IMR-90 (cell line): ENCODE results near the gene DLX2. TPM values are rescaled to one million over a fixed set of nuclear protein-coding genes. Genes with fewer than 3 reads are reported as not detected.
A peak's percentile ranks its signal among the peaks of the same experiment; 100 is the strongest.

Experiments used
- ATAC-seq: fragments of 200-7000 bp; cut with Tn5 transposase; 2 replicates; pipeline ENCODE4 v1.9.1; 2020; ENCODE audit warnings: low read depth, mild to moderate bottlenecking, moderate library complexity
- BruUV-seq: library from RNA; stranded (reverse); fragments of 400-500 nt; replicated peaks from 2 replicates; lab custom pipeline; 2021; lab: Mats Ljungman, UMichigan
- CTCF ChIA-PET: fragments of 300-600 bp; formaldehyde crosslinking; extraction: SDS; loops from one replicate; lab custom pipeline; 2021; ENCODE audit warnings: antibody characterized with exemption; lab: Yijun Ruan, JAX
- POLR2A ChIA-PET: fragments of 300-600 bp; sonication (Branson Sonifier 250); formaldehyde crosslinking; loops from one replicate; lab custom pipeline; 2022; ENCODE audit warnings: antibody characterized with exemption; ENCODE audit not compliant: unreplicated experiment; lab: Charles Lee
- DNase-seq: peaks from one replicate; pipeline ENCODE4 v3.0.0; 2013
- H2AFZ ChIP-seq: replicated peaks from 2 replicates; pipeline ENCODE3; 2013; ENCODE audit warnings: low read length, mild to moderate bottlenecking; ENCODE audit not compliant: poor library complexity
- H2AK5ac ChIP-seq: 2 replicates; pipeline ENCODE4 v1.6.1; 2013; ENCODE audit warnings: low read depth, low read length, inconsistent platforms
- H2AK9ac ChIP-seq: replicated peaks from 2 replicates; pipeline ENCODE3; 2013; ENCODE audit warnings: mild to moderate bottlenecking, low read depth, low read length, moderate library complexity; ENCODE audit not compliant: poor library complexity
- H2BK120ac ChIP-seq: 2 replicates; pipeline ENCODE4 v1.6.1; 2013; ENCODE audit warnings: low read depth, low read length, inconsistent platforms
- H2BK15ac ChIP-seq: 3 replicates; pipeline ENCODE4 v1.6.1; 2013; ENCODE audit warnings: low read depth, low read length, inconsistent platforms
- H2BK20ac ChIP-seq: 2 replicates; pipeline ENCODE4 v1.6.1; 2013; ENCODE audit warnings: low read depth, mild to moderate bottlenecking, inconsistent platforms, low read length, moderate library complexity
- H2BK5ac ChIP-seq: 2 replicates; pipeline ENCODE4 v1.6.1; 2013; ENCODE audit warnings: mild to moderate bottlenecking, low read depth, low read length, inconsistent platforms; ENCODE audit not compliant: poor library complexity, severe bottlenecking
- H3K14ac ChIP-seq: replicated peaks from 2 replicates; pipeline ENCODE4 v1.6.1; 2013; ENCODE audit warnings: low read depth, low read length, inconsistent platforms
- H3K18ac ChIP-seq: 2 replicates; pipeline ENCODE4 v1.6.1; 2013; ENCODE audit warnings: low read depth, low read length, control low read depth
- H3K23ac ChIP-seq: 2 replicates; pipeline ENCODE4 v1.6.1; 2013; ENCODE audit warnings: low read depth, low read length, inconsistent platforms
- H3K27ac ChIP-seq: 2 replicates; pipeline ENCODE4 v1.5.1; 2013; ENCODE audit warnings: mild to moderate bottlenecking, control low read depth, low read length; ENCODE audit not compliant: insufficient read depth
- H3K27me3 ChIP-seq: 2 replicates; pipeline ENCODE4 v1.6.1; 2013; ENCODE audit warnings: low read length; ENCODE audit not compliant: control insufficient read depth, insufficient read depth
- H3K36me3 ChIP-seq: 2 replicates; pipeline ENCODE4 v1.6.1; 2013; ENCODE audit warnings: low read length, mixed read lengths; ENCODE audit not compliant: control insufficient read depth, insufficient read depth
- H3K4ac ChIP-seq: 2 replicates; pipeline ENCODE4 v1.6.1; 2013; ENCODE audit warnings: low read depth, low read length, inconsistent platforms
- H3K4me1 ChIP-seq: 2 replicates; pipeline ENCODE4 v1.6.1; 2013; ENCODE audit warnings: low read length, mixed read lengths; ENCODE audit not compliant: control insufficient read depth, insufficient read depth
- H3K4me2 ChIP-seq: 2 replicates; pipeline ENCODE4 v1.6.1; 2013; ENCODE audit warnings: low read depth, mild to moderate bottlenecking, control low read depth, low read length, moderate library complexity
- H3K4me3 ChIP-seq: 2 replicates; pipeline ENCODE4 v1.5.1; 2013; ENCODE audit warnings: low read depth, mild to moderate bottlenecking, control low read depth, low read length, moderate library complexity; ENCODE audit not compliant: insufficient read depth
- H3K56ac ChIP-seq: 2 replicates; pipeline ENCODE4 v1.6.1; 2013; ENCODE audit warnings: low read length, inconsistent platforms; ENCODE audit not compliant: insufficient read depth; ENCODE audit errors: extremely low read depth
- H3K79me1 ChIP-seq, 2 experiments: 2 replicates each; pipeline ENCODE4 v1.6.1; 2013; ENCODE audit warnings: low read length in 2 of 2, inconsistent platforms in 1 of 2, low read depth in 1 of 2
- H3K9ac ChIP-seq: 2 replicates; pipeline ENCODE4 v1.6.1; 2013; ENCODE audit warnings: low read depth, low read length, control low read depth
- H3K9me1 ChIP-seq: 2 replicates; pipeline ENCODE4 v1.6.1; 2013; ENCODE audit warnings: low read length, inconsistent platforms; ENCODE audit not compliant: insufficient read depth
- H3K9me3 ChIP-seq: 2 replicates; pipeline ENCODE4 v1.6.1; 2013; ENCODE audit warnings: low read length; ENCODE audit not compliant: control insufficient read depth, insufficient read depth
- H4K20me1 ChIP-seq: 2 replicates; pipeline ENCODE4 v1.6.1; 2013; ENCODE audit warnings: low read length, inconsistent platforms; ENCODE audit not compliant: insufficient read depth
- H4K5ac ChIP-seq: 2 replicates; pipeline ENCODE4 v1.6.1; 2013; ENCODE audit warnings: mild to moderate bottlenecking, low read depth, low read length, control low read depth
- H4K8ac ChIP-seq, 2 experiments: 2 replicates each; pipeline ENCODE4 v1.6.1; 2013; ENCODE audit warnings: low read depth in 2 of 2, low read length in 2 of 2, control low read depth in 1 of 2, inconsistent platforms in 1 of 2
- H4K91ac ChIP-seq: 2 replicates; pipeline ENCODE4 v1.6.1; 2013; ENCODE audit warnings: low read depth, low read length, inconsistent platforms; ENCODE audit not compliant: insufficient read depth
- CTCF ChIP-seq: conservative IDR thresholded peaks from 2 replicates; pipeline ENCODE4 v1.5.1; 2012; ENCODE audit warnings: mild to moderate bottlenecking, low read depth, low read length, improper control_type of control experiment
- FOS ChIP-seq: fragments of 150-350 bp; IDR thresholded peaks from 2 replicates; pipeline ENCODE4 v1.6.1; 2016; ENCODE audit warnings: low read depth, low read length
- MXI1 ChIP-seq: IDR thresholded peaks from 2 replicates; pipeline ENCODE4 v1.6.1; 2012; ENCODE audit warnings: low read depth, mild to moderate bottlenecking, low read length, moderate library complexity, borderline replicate concordance
- RFX5 ChIP-seq: IDR thresholded peaks from 2 replicates; pipeline ENCODE4 v1.8.0; 2012; ENCODE audit warnings: low read depth, mild to moderate bottlenecking, low read length, moderate library complexity
- WGBS, 2 experiments: methylation state at CpG; one replicate each; pipeline versions ENCODE4 v1.1.5 to v1.1.7; 2013; ENCODE audit warnings: missing lambda C conversion rate in 2 of 2; ENCODE audit not compliant: insufficient read length in 1 of 2; ENCODE audit errors: extremely low coverage in 2 of 2; 5-methylcytosine and 5-hydroxymethylcytosine counted together
- dilution Hi-C: fragments of 300-500 bp; cut with HindIII; formaldehyde crosslinking; loops from one replicate; pipeline ENCODE4 v1.14.3; 2018; ENCODE audit warnings: low sequenced_read_pairs; ENCODE audit not compliant: unreplicated experiment
- in situ Hi-C: fragments of 300-500 bp; cut with MboI; formaldehyde crosslinking; loops from 3 replicates; pipeline ENCODE4 v1.14.3; 2019; ENCODE audit warnings: low sequenced_read_pairs, inconsistent platforms, mixed read lengths
- intact Hi-C: fragments of 100-400 bp; cut with micrococcal nuclease; formaldehyde crosslinking; loops from 2 replicates; pipeline ENCODE4 v1.10.0; 2022
- polyA plus RNA-seq, 3 experiments: library from polyadenylated mRNA; depleted of rRNA; stranded (reverse); fragments of >200 nt; gene quantifications; 2 replicates each; pipeline ENCODE4 v1.2.3, GENCODE V29; 2012; ENCODE audit warnings: low replicate concordance in 1 of 3
- total RNA-seq: library from RNA; depleted of rRNA; stranded (reverse); fragments of >200 nt; gene quantifications from 2 replicates; pipeline ENCODE4 v1.2.3, GENCODE V29; 2012

The DLX2 gene
- total and polyA plus RNA-seq, 2 of the 4 experiments (the other 2 are of a cell fraction) = 0.38 TPM; not detected in 1

GRCh38 chr2:172109256-172109987 lies 6.7 kb upstream of the DLX2 start:
- dilution Hi-C loops = no loop called here

More at GRCh38 chr2:172109256-172109987, 6.7 kb upstream of the DLX2 start:
- Histone ChIP-seq H3K23ac (no peak overlapping the region), H3K18ac (no peak overlapping the region), H2AK9ac (no peak overlapping the region), H3K14ac (no peak overlapping the region), H3K4ac (no peak overlapping the region), H3K4me2 (no peak overlapping the region), H2BK5ac (no peak overlapping the region), H3K27me3 (no peaks in the 10 kb centered on the region; the same call in 1 of the 2 replicates), H2BK15ac (no peak overlapping the region), H2AFZ (peak overlapping the region; percentile 71), H3K36me3 (no peaks in the 10 kb centered on the region), H3K4me1 (no peaks in the 10 kb centered on the region), H4K8ac (no peak overlapping the region), H2AK5ac (no peak overlapping the region), H2BK120ac (no peak overlapping the region), H4K20me1 (no peaks in the 10 kb centered on the region), H2BK20ac (no peak overlapping the region), H3K27ac (no peak overlapping the region), H3K56ac (no peak overlapping the region), H3K9me1 (no peaks in the 10 kb centered on the region), H3K4me3 (no peak overlapping the region), H3K9me3 (no peaks in the 10 kb centered on the region), H3K79me1 (no peaks in the 10 kb centered on the region), H4K91ac (no peak overlapping the region), H3K9ac (no peak overlapping the region), H4K5ac (no peak overlapping the region)
- intact Hi-C loops = no loop called here
- 74% methylated on average over 4 of the region's 29 CpGs; no CpG with 5 or more reads in 1 of the 2 experiments for WGBS, 2 experiments
- ATAC-seq (no peak), DNase-seq (no peak)
- in situ Hi-C loops = loop anchor here (5.0 kb wide), 2 partner anchors 302 to 407 kb away; no protein-coding TSS in a partner anchor
- BruUV-seq = no TSS peak
- POLR2A ChIA-PET = no interaction called here
- CTCF ChIA-PET = no interaction called here
- TF ChIP-seq RFX5 (no peak), CTCF (no peak), MXI1 (no peak), FOS (no peak)
